Measurements from ENCODE around the gene NT5DC2. TPM values are rescaled to one million over a fixed set of nuclear protein-coding genes. Genes with fewer than 3 reads are reported as not detected.

NT5DC2 gene
- total RNA-seq, 1 donor from 2014 or later, result 309 TPM

DNA sequence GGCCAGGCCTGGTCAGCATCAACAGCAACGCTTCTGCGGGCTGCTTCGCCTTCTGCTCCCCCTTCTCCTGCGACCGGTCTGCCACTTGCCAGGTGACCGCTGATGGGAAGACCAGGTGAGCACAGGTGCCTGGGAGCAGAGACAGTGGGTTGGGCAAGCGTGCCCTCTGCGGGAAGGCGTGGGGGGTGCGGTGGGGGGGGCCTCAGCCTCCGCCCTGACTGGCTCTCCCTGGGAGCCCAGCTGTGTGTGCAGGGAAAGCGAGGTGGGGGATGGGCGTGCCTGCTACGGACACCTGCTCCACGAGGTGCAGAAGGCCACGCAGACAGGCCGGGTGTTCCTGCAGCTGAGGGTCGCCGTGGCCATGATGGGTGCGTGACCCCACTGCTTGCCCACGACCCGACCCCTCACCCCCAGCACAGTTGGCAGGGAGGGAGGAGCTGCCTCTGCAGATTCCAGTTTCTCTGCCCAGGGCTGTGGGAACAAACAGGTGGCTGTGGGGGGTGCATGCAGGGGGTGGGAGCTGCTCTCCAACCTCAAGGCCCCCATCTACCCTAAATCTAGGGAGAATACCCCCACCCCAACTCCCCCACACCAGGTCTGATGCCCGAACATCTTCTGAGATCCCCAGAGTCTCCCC lies 29.8 kb downstream of the NT5DC2 start:
- no peak overlapping the region for H3K4me3 Mint-ChIP-seq (ENCODE audit: unreplicated experiment)
- no peak for TF ChIP-seq CTCF (IDR thresholded peaks at IDR 0.05)
- H3K27me3 Mint-ChIP-seq (ENCODE audit: low read depth), result no peaks in the 10 kb centered on the region
- no peaks in the 10 kb centered on the region for H3K36me3 Mint-ChIP-seq (ENCODE audit: low read depth)
- H3K4me1 Mint-ChIP-seq (ENCODE audit: low read depth), result peaks cover 5% of the 10 kb centered on the region
- no peak overlapping the region for H3K27ac Mint-ChIP-seq (ENCODE audit: unreplicated experiment)
- no peaks in the 10 kb centered on the region for H3K9me3 Mint-ChIP-seq (ENCODE audit: low read depth)
- no peak for DNase-seq (ENCODE audit: low spot score)

- DNase-seq (ENCODE audit: low spot score), result no peak
- Mint-ChIP-seq H3K27me3 (ENCODE audit: low read depth) (no peaks in the 10 kb centered on the region), H3K27ac (ENCODE audit: unreplicated experiment) (no peak overlapping the region), H3K4me3 (ENCODE audit: unreplicated experiment) (no peak overlapping the region), H3K9me3 (ENCODE audit: low read depth) (no peaks in the 10 kb centered on the region), H3K36me3 (ENCODE audit: low read depth) (no peaks in the 10 kb centered on the region), H3K4me1 (ENCODE audit: low read depth) (peaks cover 5% of the 10 kb centered on the region)
- TF ChIP-seq CTCF (IDR thresholded peaks at IDR 0.05), result no peak
Observed at GRCh38 chr3:52502808-52503350, 30.8 kb downstream of the NT5DC2 start.

DNA sequence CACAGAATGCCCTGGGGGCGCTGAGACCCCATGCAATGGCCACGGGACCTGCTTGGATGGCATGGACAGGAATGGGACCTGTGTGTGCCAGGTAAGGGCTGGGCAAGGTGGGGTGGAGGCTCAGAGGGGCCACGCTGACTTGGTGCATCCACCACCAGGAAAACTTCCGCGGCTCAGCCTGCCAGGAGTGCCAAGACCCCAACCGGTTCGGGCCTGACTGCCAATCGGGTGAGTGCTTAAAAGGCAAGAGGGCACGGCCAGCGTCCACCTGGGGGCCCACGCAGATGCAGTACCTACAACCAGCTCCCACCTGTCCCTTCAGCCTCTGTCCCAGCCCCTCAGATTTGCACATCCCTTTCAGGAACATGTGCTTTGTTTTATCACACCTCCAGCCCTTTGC lies 31.7 kb downstream of the NT5DC2 start:
- H3K27me3 Mint-ChIP-seq (ENCODE audit: low read depth), result no peaks in the 10 kb centered on the region
- H3K27ac Mint-ChIP-seq (ENCODE audit: unreplicated experiment), result no peak overlapping the region
- DNase-seq (ENCODE audit: low spot score), result no peak
- no peak overlapping the region for H3K4me3 Mint-ChIP-seq (ENCODE audit: unreplicated experiment)
- no peak for TF ChIP-seq CTCF (IDR thresholded peaks at IDR 0.05)
- no peaks in the 10 kb centered on the region for H3K9me3 Mint-ChIP-seq (ENCODE audit: low read depth)
- no peaks in the 10 kb centered on the region for H3K36me3 Mint-ChIP-seq (ENCODE audit: low read depth)
- no peaks in the 10 kb centered on the region for H3K4me1 Mint-ChIP-seq (ENCODE audit: low read depth)

- H3K4me3 Mint-ChIP-seq (ENCODE audit: unreplicated experiment), result no peak overlapping the region
Observed at GRCh38 chr3:52501046-52501445, 32.6 kb downstream of the NT5DC2 start.

More at GRCh38 chr3:52501046-52501445, 32.6 kb downstream of the NT5DC2 start:
- TF ChIP-seq CTCF (IDR thresholded peaks at IDR 0.05), result no peak
- DNase-seq (ENCODE audit: low spot score), result no peak
- H3K27me3 Mint-ChIP-seq (ENCODE audit: low read depth), result no peaks in the 10 kb centered on the region
- no peaks in the 10 kb centered on the region for H3K9me3 Mint-ChIP-seq (ENCODE audit: low read depth)
- H3K36me3 Mint-ChIP-seq (ENCODE audit: low read depth), result no peaks in the 10 kb centered on the region
- H3K4me1 Mint-ChIP-seq (ENCODE audit: low read depth), result no peaks in the 10 kb centered on the region
- no peak overlapping the region for H3K27ac Mint-ChIP-seq (ENCODE audit: unreplicated experiment)
